PC-9 (cell line): ENCODE results near the gene RNF186. TPM values are rescaled to one million over a fixed set of nuclear protein-coding genes. Genes with fewer than 3 reads are reported as not detected.

Source experiments
- BruUV-seq: library from RNA; stranded (reverse); fragments of 400-500 nt; replicated peaks from 2 replicates; lab custom pipeline; 2021; lab: Mats Ljungman, UMichigan
- CTCF ChIA-PET: fragments of 300-600 bp; sonication (Branson Sonifier 250); formaldehyde crosslinking; loops from one replicate; lab custom pipeline; 2022; ENCODE audit warnings: antibody characterized with exemption; lab: Charles Lee
- POLR2A ChIA-PET: fragments of 300-600 bp; sonication (Branson Sonifier 250); formaldehyde crosslinking; loops from one replicate; lab custom pipeline; 2022; ENCODE audit warnings: antibody characterized with exemption; ENCODE audit not compliant: unreplicated experiment; lab: Charles Lee
- DNase-seq, 2 experiments: peaks; one replicate each; pipeline versions ENCODE4 v3.0.0 to v3.0.0-alpha.2; 2015 to 2022; ENCODE audit warnings: mixed read lengths in 1 of 2
- H2AFZ ChIP-seq: fragments of 200-600 bp; sonication (generic); 2 replicates; pipeline ENCODE4 v1.8.1; 2017; ENCODE audit warnings: antibody characterized with exemption
- H3F3A ChIP-seq: fragments of 200-600 bp; sonication (generic); 2 replicates; pipeline ENCODE4 v1.8.1; 2017; ENCODE audit warnings: antibody characterized with exemption, mild to moderate bottlenecking, low read depth; ENCODE audit not compliant: insufficient read depth
- H3K27ac ChIP-seq: fragments of 200-600 bp; sonication (generic); 2 replicates; pipeline ENCODE4 v1.6.1; 2016; ENCODE audit warnings: mixed run types
- H3K27me3 ChIP-seq: fragments of 200-600 bp; sonication (generic); 2 replicates; pipeline ENCODE4 v1.6.1; 2016; ENCODE audit warnings: low read depth, mixed run types; ENCODE audit not compliant: insufficient read depth
- H3K36me3 ChIP-seq: fragments of 200-600 bp; sonication (generic); 2 replicates; pipeline ENCODE4 v1.6.1; 2016; ENCODE audit warnings: low read depth, mixed run types
- H3K4me1 ChIP-seq: fragments of 200-600 bp; sonication (generic); replicated peaks from 2 replicates; pipeline ENCODE4 v1.6.1; 2016; ENCODE audit warnings: mixed run types; ENCODE audit not compliant: insufficient read depth
- H3K4me2 ChIP-seq: fragments of 200-600 bp; sonication (generic); 2 replicates; pipeline ENCODE4 v1.6.1; 2017; ENCODE audit warnings: mixed run types
- H3K4me3 ChIP-seq: fragments of 200-600 bp; sonication (generic); 2 replicates; pipeline ENCODE4 v1.6.1; 2016; ENCODE audit warnings: mixed run types
- H3K79me2 ChIP-seq: fragments of 200-600 bp; sonication (generic); 2 replicates; pipeline ENCODE4 v1.6.1; 2017; ENCODE audit warnings: low read depth, mixed run types
- H3K9me2 ChIP-seq: fragments of 200-600 bp; sonication (generic); 2 replicates; pipeline ENCODE4 v1.8.1; 2017; ENCODE audit warnings: mild to moderate bottlenecking; ENCODE audit not compliant: insufficient read depth
- H3K9me3 ChIP-seq: fragments of 200-600 bp; sonication (generic); 2 replicates; pipeline ENCODE4 v1.8.1; 2016; ENCODE audit warnings: low read depth; ENCODE audit not compliant: insufficient read depth
- H4K20me1 ChIP-seq: fragments of 200-600 bp; sonication (generic); 2 replicates; pipeline ENCODE4 v1.8.1; 2017; ENCODE audit not compliant: insufficient read depth
- EZH2 ChIP-seq: fragments of 200-600 bp; sonication (generic); IDR thresholded peaks from 2 replicates; pipeline ENCODE4 v1.8.0; 2017; ENCODE audit warnings: antibody characterized with exemption, low read depth
- intact Hi-C: fragments of 100-400 bp; cut with micrococcal nuclease; formaldehyde crosslinking; loops from one replicate; pipeline ENCODE4 v1.10.0; 2022; ENCODE audit not compliant: unreplicated experiment
- total RNA-seq: library from RNA; stranded (reverse); gene quantifications from 2 replicates; pipeline ENCODE4 v1.2.3, GENCODE V29; 2021
- TF ChIP-seq, protein P1 (sequence below): fragments of 200-600 bp; sonication (generic); conservative IDR thresholded peaks from 2 replicates; pipeline ENCODE4 v1.6.1; 2017; ENCODE audit warnings: mixed run types, antibody characterized with exemption, mild to moderate bottlenecking, moderate library complexity

The RNF186 gene
- total RNA-seq, 1 experiment from 2014 or later, result not detected

GRCh38 chr1:19861842-19862530 lies 46.9 kb upstream of the RNF186 start:
- H3K79me2 ChIP-seq, result no peaks in the 10 kb centered on the region
- no peaks in the 10 kb centered on the region for H3K36me3 ChIP-seq
- H2AFZ ChIP-seq, result no peak overlapping the region
- no peaks in the 10 kb centered on the region; the same call in 1 of the 2 replicates for H3F3A ChIP-seq
- H3K4me3 ChIP-seq, result no peak overlapping the region
- no peak overlapping the region for H3K4me2 ChIP-seq
- TF ChIP-seq, protein P1, sequence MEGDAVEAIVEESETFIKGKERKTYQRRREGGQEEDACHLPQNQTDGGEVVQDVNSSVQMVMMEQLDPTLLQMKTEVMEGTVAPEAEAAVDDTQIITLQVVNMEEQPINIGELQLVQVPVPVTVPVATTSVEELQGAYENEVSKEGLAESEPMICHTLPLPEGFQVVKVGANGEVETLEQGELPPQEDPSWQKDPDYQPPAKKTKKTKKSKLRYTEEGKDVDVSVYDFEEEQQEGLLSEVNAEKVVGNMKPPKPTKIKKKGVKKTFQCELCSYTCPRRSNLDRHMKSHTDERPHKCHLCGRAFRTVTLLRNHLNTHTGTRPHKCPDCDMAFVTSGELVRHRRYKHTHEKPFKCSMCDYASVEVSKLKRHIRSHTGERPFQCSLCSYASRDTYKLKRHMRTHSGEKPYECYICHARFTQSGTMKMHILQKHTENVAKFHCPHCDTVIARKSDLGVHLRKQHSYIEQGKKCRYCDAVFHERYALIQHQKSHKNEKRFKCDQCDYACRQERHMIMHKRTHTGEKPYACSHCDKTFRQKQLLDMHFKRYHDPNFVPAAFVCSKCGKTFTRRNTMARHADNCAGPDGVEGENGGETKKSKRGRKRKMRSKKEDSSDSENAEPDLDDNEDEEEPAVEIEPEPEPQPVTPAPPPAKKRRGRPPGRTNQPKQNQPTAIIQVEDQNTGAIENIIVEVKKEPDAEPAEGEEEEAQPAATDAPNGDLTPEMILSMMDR, result no peak
- TF ChIP-seq EZH2, result no peak
- no peak for DNase-seq
- no peaks in the 10 kb centered on the region for H4K20me1 ChIP-seq
- ChIA-PET CTCF (interaction anchor here (0.5 to 0.7 kb wide), 2 partner anchors 34 to 80 kb away, joined by 3 read pairs; no protein-coding TSS in a partner anchor), POLR2A (no interaction called here)
- intact Hi-C loops, result loop anchor here (10.0 kb wide), 1 partner anchor 57 kb away; no protein-coding TSS in a partner anchor
- no peaks in the 10 kb centered on the region for H3K9me2 ChIP-seq
- BruUV-seq, result no TSS peak
- no peak overlapping the region for H3K27ac ChIP-seq
- H3K4me1 ChIP-seq, result peaks cover 7% of the 10 kb centered on the region
- H3K9me3 ChIP-seq, result peaks cover 7% of the 10 kb centered on the region; the same call in 1 of the 2 replicates
- no peaks in the 10 kb centered on the region for H3K27me3 ChIP-seq

GRCh38 chr1:19861034-19861433 lies 46.0 kb upstream of the RNF186 start:
- no TSS peak for BruUV-seq
- Histone ChIP-seq H3K4me1 (no peaks in the 10 kb centered on the region), H3K9me3 (peaks cover 7% of the 10 kb centered on the region; the same call in 1 of the 2 replicates), H3F3A (no peaks in the 10 kb centered on the region), H4K20me1 (no peaks in the 10 kb centered on the region), H3K79me2 (no peaks in the 10 kb centered on the region), H3K4me2 (no peak overlapping the region), H2AFZ (no peak overlapping the region), H3K27me3 (no peaks in the 10 kb centered on the region), H3K9me2 (no peaks in the 10 kb centered on the region), H3K27ac (no peak overlapping the region), H3K36me3 (no peaks in the 10 kb centered on the region), H3K4me3 (no peak overlapping the region)
- DNase-seq, result peak in 1 of 2 experiments; percentile 36
- TF ChIP-seq EZH2, result no peak
- TF ChIP-seq, protein P1, result no peak
- ChIA-PET POLR2A (no interaction called here), CTCF (no interaction called here)
- intact Hi-C loops, result loop anchor here (10.0 kb wide), 1 partner anchor 56 kb away; no protein-coding TSS in a partner anchor

DNA sequence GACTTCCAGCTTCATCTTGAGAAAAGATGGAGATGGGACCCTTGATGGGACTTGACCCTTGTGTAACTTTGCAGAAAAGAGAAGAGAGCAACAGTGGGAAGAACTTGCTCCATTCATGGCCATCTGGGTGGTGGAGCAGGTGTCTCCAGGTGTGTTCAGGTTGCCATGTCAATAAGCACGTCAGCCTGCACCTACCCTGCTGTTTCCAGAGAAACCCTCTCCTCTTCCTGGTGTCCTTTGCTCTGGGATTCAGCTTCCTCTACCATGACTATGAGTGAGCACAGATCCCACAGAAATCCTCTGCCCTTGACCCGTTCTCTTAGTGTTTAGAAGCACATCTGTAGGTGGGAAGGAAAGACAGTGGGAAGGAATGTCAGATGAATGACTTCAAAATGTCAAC lies 45.3 kb upstream of the RNF186 start:
- intact Hi-C loops, result loop anchor here (10.0 kb wide), 1 partner anchor 56 kb away; no protein-coding TSS in a partner anchor
- Histone ChIP-seq H3K9me3 (peaks cover 7% of the 10 kb centered on the region; the same call in 1 of the 2 replicates), H3K4me2 (no peak overlapping the region), H3K36me3 (no peaks in the 10 kb centered on the region), H3K27ac (no peak overlapping the region), H3F3A (no peaks in the 10 kb centered on the region), H3K27me3 (no peaks in the 10 kb centered on the region), H3K4me3 (no peak overlapping the region), H2AFZ (no peak overlapping the region), H4K20me1 (no peaks in the 10 kb centered on the region), H3K79me2 (no peaks in the 10 kb centered on the region), H3K4me1 (no peaks in the 10 kb centered on the region), H3K9me2 (no peaks in the 10 kb centered on the region)
- ChIA-PET CTCF (no interaction called here), POLR2A (no interaction called here)
- TF ChIP-seq, protein P1, result no peak
- no peak for TF ChIP-seq EZH2
- DNase-seq, result no peak
- no TSS peak for BruUV-seq
